HG02610 (cell line): ENCODE results near the gene ENO3.
"Not testable (repeated sequence)": the region's sequence is repeated elsewhere in the genome, so short reads cannot be mapped to it uniquely, and the experiment has no call there.

Experiments used
- ATAC-seq: cut with Tn5 transposase; IDR thresholded peaks from one replicate; pipeline ENCODE4 v1.9.1; 2021; ENCODE audit warnings: mild to moderate bottlenecking, moderate library complexity; ENCODE audit not compliant: unreplicated experiment

The ENO3 gene

DNA sequence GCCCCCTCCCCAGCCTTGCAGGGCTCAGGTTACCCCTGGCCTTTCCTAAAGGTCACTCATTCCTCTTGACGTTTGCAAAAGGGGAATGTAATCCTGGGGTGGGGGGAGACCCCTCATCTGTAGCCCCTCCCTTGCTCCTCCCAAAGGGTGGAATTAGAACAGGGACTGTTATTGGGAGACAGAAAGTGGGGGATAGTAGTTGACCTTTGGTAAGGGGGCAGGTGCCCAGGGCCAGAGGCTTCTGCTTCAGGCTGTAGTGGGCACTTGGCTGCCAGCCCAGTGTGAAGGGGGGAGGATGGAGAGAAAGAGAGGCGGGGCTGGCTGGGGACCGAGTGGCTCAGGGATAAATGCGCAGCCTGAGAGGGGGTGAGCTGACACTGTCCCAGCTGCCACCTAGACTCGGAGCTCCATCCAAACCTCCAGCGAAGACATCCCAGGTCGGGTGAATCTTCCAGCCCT, at the start of gene ENO3:
Gene ENO3, plus strand, starts transcription at position 374 of the 459 bp plus-strand sequence. CDS start 711 bp downstream, outside the sequence.
- no peak for ATAC-seq

DNA sequence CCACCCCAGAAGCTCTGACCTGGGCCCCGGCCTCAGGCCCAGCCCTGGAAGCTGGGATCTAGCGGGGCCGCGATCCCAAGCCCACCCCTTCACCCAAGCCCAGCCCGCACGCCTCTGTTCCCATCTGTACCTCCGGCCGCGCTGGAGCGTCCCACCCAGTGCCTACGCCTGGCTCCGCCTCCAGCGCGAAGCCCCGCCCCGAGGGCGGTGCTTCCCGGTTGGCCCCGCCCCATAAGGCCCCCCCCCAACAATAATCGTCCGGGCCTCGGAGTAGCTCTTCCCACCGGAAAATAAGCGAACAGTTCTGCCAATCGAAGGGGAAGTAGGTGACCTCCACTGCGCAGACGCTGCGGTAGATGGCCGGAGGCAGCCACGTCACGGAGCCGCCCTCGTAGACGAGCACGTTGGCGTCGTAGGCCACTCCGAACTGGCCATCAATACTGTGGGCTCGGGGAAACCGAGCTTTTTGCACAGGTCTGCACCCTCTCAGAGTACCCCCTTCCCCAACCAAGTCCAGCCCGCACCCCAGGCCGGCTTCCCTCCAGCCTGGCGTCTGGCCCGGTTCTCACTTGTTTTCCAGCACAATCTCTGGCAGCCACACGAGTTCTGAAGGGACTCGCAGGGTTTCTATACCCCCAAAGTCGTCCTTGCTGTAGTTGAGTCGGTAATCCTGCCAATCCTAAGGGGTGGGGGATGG, 49.1 kb upstream of the ENO3 start:
- ATAC-seq: no peak

DNA sequence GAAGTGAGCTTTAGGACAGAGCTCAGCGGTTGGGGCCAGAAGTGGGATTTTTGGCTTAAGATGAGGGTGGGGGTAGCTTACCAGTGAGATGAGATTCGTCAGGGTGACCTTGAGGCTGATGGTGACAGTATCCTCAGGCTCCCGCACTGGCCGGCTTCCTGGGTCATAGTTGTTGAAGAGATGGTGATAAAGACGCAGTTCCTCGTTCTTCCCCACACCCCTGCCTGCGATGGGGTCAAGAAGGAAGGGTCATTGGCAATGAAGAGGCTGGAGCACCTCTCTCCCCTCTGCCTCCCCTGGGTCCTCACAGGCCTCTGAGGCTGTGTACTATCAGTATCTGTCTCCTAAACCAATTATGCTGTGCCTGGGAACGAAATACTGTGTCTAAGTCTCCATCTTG, 48.4 kb upstream of the ENO3 start:
- no peak for ATAC-seq

DNA sequence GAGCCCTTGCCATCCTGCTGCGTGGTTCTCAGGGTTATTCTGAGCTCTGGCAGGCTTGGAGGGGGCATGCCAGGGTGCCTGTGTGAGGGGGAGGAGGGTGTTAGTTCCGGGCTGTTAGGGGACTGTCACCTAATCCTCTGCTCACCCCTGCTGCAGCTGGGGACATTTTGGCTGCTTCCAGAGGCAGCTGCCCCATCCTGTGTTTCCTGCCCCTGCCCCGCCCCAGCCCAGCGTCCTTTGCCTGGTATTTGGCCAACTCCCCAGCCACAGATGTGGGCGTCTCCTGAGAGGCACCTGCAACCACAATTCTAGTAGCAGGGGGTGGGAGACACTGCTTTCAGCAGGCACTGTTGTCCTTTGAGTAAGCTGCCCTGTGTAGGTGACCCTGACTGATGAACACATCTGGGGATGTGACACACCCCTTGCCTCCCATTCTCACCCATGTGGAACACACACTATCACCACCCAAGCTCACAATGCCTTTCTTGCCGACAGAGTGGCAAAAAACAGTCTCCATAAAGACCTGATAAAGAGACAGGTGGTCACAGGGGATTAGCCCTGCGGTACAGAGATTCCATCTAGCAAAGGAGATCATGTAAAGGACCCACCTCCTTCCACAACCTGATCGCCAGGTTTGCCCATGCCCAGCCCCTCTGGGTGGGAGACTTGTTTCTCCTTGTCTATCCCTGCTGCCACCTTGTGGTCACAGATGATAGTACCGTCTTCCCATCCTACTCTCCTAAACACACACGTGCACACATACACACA, 47.7 kb upstream of the ENO3 start, which contains the start of gene CHRNE:
Gene CHRNE, minus strand, starts transcription at position 48 of the 768 bp plus-strand sequence. Its CDS starts 35 bp downstream, at position 13.
- ATAC-seq: no peak

DNA sequence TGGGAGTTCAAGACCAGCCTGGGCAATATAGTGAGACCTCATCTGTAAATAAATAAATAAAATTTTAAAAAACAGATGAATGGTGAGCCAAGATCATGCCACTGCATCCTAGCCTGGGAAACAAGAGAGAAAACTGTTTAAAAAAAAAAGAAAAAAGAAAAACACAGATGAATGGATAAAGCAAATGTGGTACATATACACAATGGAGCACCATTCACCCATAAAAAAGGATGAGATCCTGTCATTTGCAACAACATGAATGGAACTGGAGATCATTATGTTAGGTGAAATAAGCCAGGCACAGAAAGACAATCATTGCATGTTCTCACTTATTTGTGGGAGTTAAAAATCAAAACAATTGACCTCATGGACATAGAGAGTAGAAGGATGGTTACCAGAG, 44.3 kb upstream of the ENO3 start:
- not testable (repeated sequence) for ATAC-seq

DNA sequence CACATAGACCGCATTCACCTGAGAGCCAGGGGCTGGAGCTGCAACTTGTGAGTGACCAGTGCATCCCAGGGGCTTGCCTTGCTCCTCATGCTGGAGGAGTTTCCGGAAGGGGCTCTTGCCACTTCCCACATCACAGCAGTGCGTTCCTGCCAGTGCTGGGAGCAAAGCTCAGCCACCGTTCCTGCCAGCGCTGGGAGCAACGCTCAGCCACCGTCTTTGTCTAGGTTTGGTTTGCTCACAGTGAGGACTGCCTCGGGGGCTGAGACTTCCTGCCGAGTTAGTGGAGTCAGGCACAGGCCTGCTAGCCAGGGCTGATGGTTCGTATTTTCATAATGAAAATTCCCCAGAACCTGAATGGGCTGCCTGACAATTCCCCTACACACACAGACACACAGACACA, 42.6 kb upstream of the ENO3 start:
- no peak for ATAC-seq

DNA sequence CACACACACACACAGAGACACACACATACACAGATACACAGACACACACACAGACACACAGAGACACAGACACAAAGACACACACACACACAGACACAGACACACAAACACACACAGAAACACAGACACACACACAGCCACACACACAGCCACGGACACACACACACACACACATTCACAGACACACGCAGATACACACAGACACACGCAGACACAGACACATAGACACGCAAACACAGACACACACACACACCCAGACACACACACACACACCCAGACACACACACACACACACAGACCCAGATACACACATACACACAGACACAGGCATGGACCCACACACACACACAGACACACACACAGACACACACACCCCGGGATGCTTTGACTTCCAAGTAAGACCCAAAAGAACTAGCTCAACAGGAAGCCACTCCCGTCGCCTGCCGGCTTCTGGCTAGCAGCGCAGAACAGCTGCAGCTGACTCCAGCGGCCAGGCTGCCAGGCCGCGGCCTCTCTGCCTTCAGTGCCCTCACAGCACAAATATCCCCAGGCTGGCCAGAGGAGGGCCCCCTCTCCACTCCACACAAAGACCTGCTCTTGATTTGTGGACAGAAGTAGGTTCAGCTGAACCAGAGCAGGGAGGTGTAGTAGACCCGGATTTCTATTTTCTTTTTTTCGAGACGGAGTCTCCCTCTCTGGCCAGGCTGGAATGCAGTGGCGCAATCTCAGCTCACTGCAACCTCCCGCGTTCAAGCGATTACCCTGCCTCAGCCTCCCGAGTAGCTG, 42.0 kb upstream of the ENO3 start:
- ATAC-seq: peak; percentile 53

DNA sequence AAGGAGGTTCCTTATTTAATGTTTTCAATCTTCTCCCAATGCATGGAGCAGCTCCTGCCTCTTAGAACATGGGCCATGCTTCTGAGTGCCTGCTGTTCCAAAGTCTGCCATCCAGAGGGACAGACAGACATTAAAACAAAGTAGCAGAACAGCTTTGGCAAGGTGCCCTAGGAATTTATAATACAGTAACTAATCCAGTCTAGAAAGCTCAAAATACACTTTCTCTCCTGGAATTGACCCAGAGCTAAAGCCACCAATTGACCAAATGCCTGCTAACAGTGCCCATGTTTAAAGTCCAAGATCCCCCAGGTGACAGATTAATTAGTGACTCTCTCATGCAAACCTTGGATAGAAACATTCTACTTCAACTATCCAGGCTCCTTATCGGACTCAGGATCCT, 36.9 kb upstream of the ENO3 start:
- ATAC-seq: no peak

DNA sequence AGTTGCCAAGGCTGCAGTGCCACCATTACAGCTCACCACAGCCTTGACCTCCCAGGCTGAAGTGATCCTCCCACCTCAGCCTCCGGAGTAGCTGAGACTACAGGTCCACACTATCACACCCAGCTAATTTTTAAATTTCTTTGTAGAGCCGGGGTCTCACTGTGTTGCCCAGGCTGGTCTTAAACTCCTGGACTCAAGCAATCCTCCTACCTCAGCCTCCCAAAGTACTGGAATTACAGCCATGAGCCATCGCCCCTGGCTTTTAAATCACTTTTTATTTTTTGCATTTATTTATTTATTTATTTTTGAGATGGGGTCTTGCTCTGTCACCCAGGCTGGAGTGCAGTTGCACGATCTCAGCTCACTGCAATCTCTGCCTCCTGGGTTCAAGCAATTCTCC, 36.4 kb upstream of the ENO3 start:
- ATAC-seq: not testable (repeated sequence)

DNA sequence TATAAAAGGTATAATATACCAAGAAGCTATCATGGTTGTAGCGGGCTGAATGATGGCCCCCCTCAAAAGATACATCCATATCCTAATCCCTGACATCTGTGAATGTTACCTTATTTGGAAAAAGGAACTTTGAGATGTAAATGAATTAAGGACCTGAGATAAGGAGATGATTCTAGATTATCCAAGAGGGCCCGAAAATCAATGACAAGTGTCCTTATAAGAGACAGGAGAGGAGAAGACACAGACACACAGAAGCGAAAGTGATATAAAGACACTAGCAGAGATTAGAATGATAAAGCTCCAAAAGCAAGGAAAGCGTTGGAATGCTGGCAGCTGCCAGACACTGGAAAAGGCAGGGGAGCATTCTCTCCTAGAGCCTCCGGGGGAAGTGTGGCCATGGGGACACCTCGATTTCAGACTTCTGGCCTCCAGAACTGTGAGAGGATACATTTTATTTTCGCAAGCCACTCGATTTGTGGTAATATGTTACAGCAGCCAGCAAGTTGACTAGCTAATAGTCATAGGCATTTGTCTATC, 31.3 kb upstream of the ENO3 start:
- ATAC-seq: no peak

DNA sequence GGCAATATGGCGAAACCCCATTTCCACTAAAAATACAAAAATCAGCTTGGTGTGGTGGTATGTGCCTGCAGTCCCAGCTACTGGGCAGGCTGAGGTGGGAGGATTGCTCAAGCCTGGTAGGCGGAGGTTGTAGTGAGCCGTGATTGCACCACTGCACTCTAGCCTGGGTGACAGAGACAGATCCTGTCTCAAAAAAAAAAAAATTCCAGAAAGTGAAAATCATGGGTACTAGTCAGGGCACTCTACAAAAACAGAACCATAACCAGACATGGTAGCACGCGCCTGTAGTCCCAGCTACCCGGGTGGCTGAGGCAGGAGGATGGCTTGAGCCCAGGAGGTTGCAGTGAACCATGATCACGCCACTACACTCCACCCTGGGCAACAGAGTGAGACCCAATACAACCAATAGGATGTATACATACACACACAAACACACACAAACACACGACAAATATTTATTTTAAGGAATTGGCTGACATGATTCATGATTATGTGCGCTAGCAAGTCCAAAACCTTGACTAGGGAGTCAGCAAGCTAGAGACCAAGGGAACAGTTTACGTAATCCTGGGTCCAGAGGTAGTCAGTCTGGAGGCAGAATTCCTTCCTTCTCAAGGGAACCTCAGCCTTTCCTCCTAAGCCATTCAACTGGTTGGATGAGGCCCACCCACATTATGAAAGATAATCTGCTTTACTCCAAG, 30.4 kb upstream of the ENO3 start:
- ATAC-seq: no peak

DNA sequence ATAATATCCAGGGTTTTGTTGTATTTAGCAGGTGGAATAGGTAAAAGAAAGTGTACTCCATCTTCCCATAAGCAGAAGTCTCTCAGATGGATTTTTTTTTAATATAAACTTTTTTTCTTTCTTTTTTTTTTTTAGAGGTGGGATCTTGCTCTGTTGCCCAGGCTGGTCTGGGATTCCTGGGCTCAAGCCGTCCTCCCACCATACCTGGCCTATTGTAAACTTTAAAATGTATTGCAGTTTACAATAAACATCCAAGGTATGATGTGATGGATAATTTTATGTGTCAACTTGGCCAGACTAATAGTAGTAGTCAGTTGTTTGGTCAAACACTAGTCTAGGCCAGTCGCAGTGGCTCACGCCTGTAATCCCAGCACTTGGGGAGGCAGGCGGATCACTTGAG, 29.6 kb upstream of the ENO3 start:
- ATAC-seq: no peak

DNA sequence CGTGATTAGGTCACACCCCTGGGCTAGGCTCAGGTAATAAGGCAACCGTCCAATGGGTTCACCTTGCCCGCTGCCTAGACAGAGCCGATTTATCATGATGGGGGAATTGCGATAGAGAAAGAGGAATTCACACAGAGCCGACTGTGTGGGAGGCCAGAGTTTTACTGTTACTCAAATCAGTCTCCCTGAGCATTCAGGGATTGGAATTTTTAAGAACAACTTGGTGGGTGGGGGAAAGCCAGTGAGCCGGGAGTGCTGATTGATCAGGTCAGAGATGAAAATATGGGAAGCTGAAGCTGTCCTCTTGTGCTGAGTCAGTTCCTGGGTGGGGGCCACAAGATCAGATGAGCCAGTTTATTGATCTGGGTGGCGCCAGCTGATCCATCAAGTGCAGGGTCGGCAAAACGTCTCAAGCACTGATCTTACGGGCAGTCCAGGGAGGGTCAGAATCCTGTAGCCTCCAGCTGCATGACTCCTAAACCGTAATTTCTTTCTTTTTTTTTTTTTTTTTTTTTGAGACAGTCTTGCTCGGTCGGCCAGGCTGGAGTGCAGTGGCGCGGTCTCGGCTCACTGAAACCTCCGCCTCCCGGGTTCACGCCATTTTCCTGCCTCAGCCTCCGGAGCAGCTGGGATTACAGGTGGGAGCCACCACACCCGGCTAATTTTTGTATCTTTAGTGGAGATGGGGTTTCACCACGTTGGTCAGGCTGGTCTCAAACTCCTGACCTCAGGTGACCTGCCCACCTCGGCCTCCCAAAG, 24.2 kb upstream of the ENO3 start:
- ATAC-seq: not testable (repeated sequence)

DNA sequence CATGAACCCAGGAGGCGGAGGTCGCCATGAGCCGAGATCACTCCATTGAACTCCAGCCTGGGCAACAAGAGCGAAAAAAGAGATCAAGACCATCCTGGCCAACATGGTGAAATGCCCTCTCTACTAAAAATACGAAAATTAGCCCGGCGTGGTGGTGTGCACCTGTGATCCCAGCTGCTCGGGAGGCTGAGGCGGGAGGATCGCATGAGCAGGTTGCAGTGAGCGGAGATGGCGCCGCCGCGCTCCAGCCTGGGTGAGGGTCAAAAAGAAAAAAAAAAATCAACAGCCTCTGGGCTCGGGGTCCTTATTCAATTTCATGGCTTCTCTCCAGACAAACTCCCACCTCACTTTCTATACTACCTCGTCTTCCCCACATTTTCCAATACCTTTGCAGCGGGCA, 22.0 kb upstream of the ENO3 start:
- no peak for ATAC-seq

DNA sequence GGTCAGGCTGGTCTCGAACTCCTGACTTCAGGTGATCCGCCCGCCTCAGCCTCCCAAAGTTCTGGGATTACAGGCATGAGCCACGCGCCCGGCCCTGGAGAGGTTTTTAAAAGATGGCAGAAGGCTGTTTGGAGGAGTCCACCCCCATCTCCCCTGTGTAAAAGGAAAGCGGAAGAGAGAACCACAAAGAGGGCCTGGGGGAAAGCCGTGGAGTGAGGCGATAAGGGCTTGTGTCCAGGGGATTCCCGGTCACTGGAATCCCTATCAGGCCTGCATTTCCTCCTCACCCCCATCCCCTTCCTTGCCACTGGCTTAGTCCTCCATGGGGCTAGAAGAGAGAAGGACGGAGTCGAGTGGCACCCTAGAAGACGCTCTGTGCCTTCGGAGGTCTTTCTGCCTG, 19.0 kb upstream of the ENO3 start, which contains the start of gene GP1BA:
Gene GP1BA, plus strand, starts transcription at position 315 of the 400 bp plus-strand sequence. CDS start 328 bp downstream, outside the sequence.
- ATAC-seq: no peak

DNA sequence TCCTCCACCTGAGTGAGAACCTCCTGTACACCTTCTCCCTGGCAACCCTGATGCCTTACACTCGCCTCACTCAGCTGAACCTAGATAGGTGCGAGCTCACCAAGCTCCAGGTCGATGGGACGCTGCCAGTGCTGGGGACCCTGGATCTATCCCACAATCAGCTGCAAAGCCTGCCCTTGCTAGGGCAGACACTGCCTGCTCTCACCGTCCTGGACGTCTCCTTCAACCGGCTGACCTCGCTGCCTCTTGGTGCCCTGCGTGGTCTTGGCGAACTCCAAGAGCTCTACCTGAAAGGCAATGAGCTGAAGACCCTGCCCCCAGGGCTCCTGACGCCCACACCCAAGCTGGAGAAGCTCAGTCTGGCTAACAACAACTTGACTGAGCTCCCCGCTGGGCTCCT, 18.2 kb upstream of the ENO3 start:
- no peak for ATAC-seq

DNA sequence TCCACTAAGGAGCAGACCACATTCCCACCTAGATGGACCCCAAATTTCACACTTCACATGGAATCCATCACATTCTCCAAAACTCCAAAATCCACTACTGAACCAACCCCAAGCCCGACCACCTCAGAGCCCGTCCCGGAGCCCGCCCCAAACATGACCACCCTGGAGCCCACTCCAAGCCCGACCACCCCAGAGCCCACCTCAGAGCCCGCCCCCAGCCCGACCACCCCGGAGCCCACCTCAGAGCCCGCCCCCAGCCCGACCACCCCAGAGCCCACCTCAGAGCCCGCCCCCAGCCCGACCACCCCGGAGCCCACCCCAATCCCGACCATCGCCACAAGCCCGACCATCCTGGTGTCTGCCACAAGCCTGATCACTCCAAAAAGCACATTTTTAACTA, 17.3 kb upstream of the ENO3 start:
- ATAC-seq: no peak

DNA sequence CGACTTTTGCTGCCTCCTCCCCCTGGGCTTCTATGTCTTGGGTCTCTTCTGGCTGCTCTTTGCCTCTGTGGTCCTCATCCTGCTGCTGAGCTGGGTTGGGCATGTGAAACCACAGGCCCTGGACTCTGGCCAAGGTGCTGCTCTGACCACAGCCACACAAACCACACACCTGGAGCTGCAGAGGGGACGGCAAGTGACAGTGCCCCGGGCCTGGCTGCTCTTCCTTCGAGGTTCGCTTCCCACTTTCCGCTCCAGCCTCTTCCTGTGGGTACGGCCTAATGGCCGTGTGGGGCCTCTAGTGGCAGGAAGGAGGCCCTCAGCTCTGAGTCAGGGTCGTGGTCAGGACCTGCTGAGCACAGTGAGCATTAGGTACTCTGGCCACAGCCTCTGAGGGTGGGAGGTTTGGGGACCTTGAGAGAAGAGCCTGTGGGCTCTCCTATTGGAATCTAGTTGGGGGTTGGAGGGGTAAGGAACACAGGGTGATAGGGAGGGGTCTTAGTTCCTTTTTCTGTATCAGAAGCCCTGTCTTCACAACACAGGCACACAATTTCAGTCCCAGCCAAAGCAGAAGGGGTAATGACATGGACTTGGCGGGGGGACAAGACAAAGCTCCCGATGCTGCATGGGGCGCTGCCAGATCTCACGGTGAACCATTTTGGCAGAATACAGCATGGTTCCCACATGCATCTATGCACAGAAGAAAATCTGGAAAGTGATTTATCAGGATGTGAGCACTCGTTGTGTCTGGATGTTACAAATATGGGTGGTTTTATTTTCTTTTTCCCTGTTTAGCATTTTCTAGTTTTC, 16.5 kb upstream of the ENO3 start:
- ATAC-seq: no peak

DNA sequence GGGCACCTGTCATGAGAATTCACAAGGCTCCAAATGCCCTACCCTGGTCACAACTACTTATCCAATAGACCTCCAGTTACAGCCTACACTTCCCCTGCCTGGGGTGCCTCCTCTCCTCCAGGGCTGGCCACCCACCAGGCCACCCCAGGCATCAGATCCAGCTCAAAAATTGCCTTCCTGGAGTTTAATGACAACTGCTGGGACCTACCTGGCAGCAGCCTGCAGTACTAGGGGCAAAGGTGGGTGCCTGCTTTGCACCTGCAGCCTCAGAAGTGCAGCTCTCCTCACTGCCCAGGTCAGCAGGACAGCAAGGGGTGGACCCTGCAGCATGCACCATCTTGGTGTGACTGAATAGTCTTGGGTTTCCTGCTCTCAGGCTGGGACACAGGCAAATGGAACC, 15.3 kb upstream of the ENO3 start:
- no peak for ATAC-seq
